SK-N-MC (cell line): ENCODE data around the gene RGMA.

Experiments used
- EZH2 ChIP-seq: fragments of 200-600 bp; sonication (generic); IDR thresholded peaks from one replicate; pipeline ENCODE4 v1.6.1; 2017; ENCODE audit warnings: antibody characterized with exemption
- FOXP2 ChIP-seq: optimal IDR thresholded peaks from 2 replicates; pipeline ENCODE3; 2011; ENCODE audit warnings: mild to moderate bottlenecking, moderate library complexity; ENCODE audit not compliant: insufficient read depth; ENCODE audit errors: extremely low read length, control extremely low read depth
- POLR2AphosphoS5 ChIP-seq: IDR thresholded peaks from 2 replicates; pipeline ENCODE4 v1.6.1; 2012; ENCODE audit warnings: mild to moderate bottlenecking, low read depth, low read length, borderline replicate concordance

DNA sequence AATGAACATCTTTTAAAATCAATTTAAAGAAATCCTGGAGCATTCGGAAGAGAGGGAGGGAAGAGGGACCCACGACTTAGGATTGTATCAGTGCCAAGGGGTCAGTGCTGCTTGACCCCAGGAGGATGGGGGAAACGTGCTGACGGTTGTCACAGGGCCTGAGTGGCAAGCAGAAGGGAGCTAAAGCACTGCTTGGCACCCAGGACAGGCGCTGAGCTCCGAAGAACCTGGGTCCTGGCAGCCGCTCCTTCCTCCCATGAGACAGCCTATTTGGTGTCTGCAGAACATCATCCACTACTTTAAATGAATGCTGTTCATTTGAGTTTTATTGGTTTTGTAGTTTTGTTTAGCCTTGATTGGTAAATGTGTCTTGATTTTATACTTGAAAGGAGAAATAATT is 54.5 kb downstream of the RGMA start:
- TF ChIP-seq EZH2 = no peak
- TF ChIP-seq POLR2AphosphoS5 = no peak
- no peak for TF ChIP-seq FOXP2
